ENCODE results near the gene PICK1.

Gene PICK1

GRCh38 chr22:38065539-38065938 is 8.3 kb downstream of the PICK1 start:
- no peak for TF ChIP-seq POLR2A (IDR thresholded peaks at IDR 0.05; ENCODE audit: extremely low read depth, insufficient read length)
- no peak for TF ChIP-seq CTCF (IDR thresholded peaks at IDR 0.05; ENCODE audit: low read depth, low read length)
- no peak for TF ChIP-seq MYC (IDR thresholded peaks at IDR 0.05; ENCODE audit: low read depth, low read length)
- no peak for TF ChIP-seq MAX (IDR thresholded peaks at IDR 0.05; ENCODE audit: low read depth, low read length)
- no peak overlapping the region for H3K4me3 ChIP-seq (ENCODE audit: low read depth, low read length)
- no peak for DNase-seq (ENCODE audit: low read depth)

- no peak overlapping the region for H3K4me3 ChIP-seq (ENCODE audit: low read depth, low read length)
- peak; percentile 19 for TF ChIP-seq CTCF (IDR thresholded peaks at IDR 0.05; ENCODE audit: low read depth, low read length)
- TF ChIP-seq POLR2A (IDR thresholded peaks at IDR 0.05; ENCODE audit: extremely low read depth, insufficient read length), result no peak
- DNase-seq (ENCODE audit: low read depth), result no peak
These were observed 9.3 kb downstream of the PICK1 start for GRCh38 chr22:38066381-38067027.

- H3K4me3 ChIP-seq (ENCODE audit: low read depth, low read length), result no peak overlapping the region
- DNase-seq (ENCODE audit: low read depth), result no peak
These were observed 9.8 kb downstream of the PICK1 start for GRCh38 chr22:38067028-38067415.

GRCh38 chr22:38067761-38068360 is 10.7 kb downstream of the PICK1 start:
- no peak overlapping the region for H3K4me3 ChIP-seq (ENCODE audit: low read depth, low read length)
- DNase-seq (ENCODE audit: low read depth), result peak; percentile 31
- no peak for TF ChIP-seq CTCF (IDR thresholded peaks at IDR 0.05; ENCODE audit: low read depth, low read length)
- no peak for TF ChIP-seq MAX (IDR thresholded peaks at IDR 0.05; ENCODE audit: low read depth, low read length)
- no peak for TF ChIP-seq MYC (IDR thresholded peaks at IDR 0.05; ENCODE audit: low read depth, low read length)
- no peak for TF ChIP-seq POLR2A (IDR thresholded peaks at IDR 0.05; ENCODE audit: extremely low read depth, insufficient read length)

More at GRCh38 chr22:38067028-38067415, 9.8 kb downstream of the PICK1 start:
- TF ChIP-seq CTCF (IDR thresholded peaks at IDR 0.05; ENCODE audit: low read depth, low read length) (no peak), MYC (IDR thresholded peaks at IDR 0.05; ENCODE audit: low read depth, low read length) (no peak), POLR2A (IDR thresholded peaks at IDR 0.05; ENCODE audit: extremely low read depth, insufficient read length) (no peak)

- TF ChIP-seq CTCF (IDR thresholded peaks at IDR 0.05; ENCODE audit: low read depth, low read length) (no peak), MAX (IDR thresholded peaks at IDR 0.05; ENCODE audit: low read depth, low read length) (no peak)
- no peak for DNase-seq (ENCODE audit: low read depth)
- no peak overlapping the region for H3K4me3 ChIP-seq (ENCODE audit: low read depth, low read length)
These were observed 11.6 kb downstream of the PICK1 start for GRCh38 chr22:38068641-38069371.

Measured in NB4 (cell line).